Measurements from ENCODE around the gene HHAT.

GRCh38 chr1:210413951-210414350 is 85.2 kb downstream of the HHAT start:
- TF ChIP-seq YY1 (IDR thresholded peaks at IDR 0.05; ENCODE audit: insufficient read depth, insufficient read length) (no peak), ZNF274 (IDR thresholded peaks at IDR 0.05; ENCODE audit: low read depth, low read length) (no peak)
